HL-60 (cell line): ENCODE results near the gene USP10.

ENCODE experiments used
- CTCF ChIP-seq: IDR thresholded peaks from one replicate; pipeline ENCODE4 v1.5.1; 2011; ENCODE audit warnings: low read length, control low read depth, inconsistent platforms; ENCODE audit not compliant: insufficient read depth
- POLR2AphosphoS5 ChIP-seq: IDR thresholded peaks from 2 replicates; pipeline ENCODE4 v1.6.1; 2012; ENCODE audit warnings: low read depth
- REST ChIP-seq: IDR thresholded peaks from 2 replicates; pipeline ENCODE4 v1.6.1; 2012; ENCODE audit warnings: low read depth; ENCODE audit not compliant: insufficient replicate concordance
- SPI1 ChIP-seq: IDR thresholded peaks from 2 replicates; pipeline ENCODE4 v1.6.1; 2012; ENCODE audit warnings: low read depth, mild to moderate bottlenecking, borderline replicate concordance

- TF ChIP-seq CTCF (no peak), REST (no peak), POLR2AphosphoS5 (no peak), SPI1 (no peak)
These were observed 115.7 kb downstream of the USP10 start for GRCh38 chr16:84815462-84815861.
